Vagina (tissue), 2 donors: Measurements from ENCODE around the gene REG1B. TPM values are rescaled to one million over a fixed set of nuclear protein-coding genes. Genes with fewer than 3 reads are reported as not detected.

Source experiments
- DNase-seq, 2 donors: peaks; one replicate each; pipeline ENCODE4 v3.0.0-alpha.2; 2017; ENCODE audit errors: extremely low spot score in 2 of 2
- H3K27ac ChIP-seq: fragments of 200-600 bp; sonication (generic); one replicate; pipeline ENCODE4 v1.5.1; 2019
- H3K27me3 ChIP-seq: fragments of 200-600 bp; sonication (generic); one replicate; pipeline ENCODE4 v1.5.1; 2019
- H3K36me3 ChIP-seq, 2 donors: fragments of 200-600 bp; sonication (generic); one replicate each; pipeline ENCODE4 v1.5.1; 2017 to 2019
- H3K4me1 ChIP-seq: fragments of 200-600 bp; sonication (generic); one replicate; pipeline ENCODE4 v1.5.1; 2019
- H3K4me3 ChIP-seq, 2 donors: fragments of 200-600 bp; sonication (generic); 1 replicate in 1 of 2; 2 replicates in 1 of 2; pipeline ENCODE4 v1.5.1; 2016 to 2019
- H3K9me3 ChIP-seq: fragments of 200-600 bp; sonication (generic); one replicate; pipeline ENCODE4 v1.5.1; 2019
- POLR2A ChIP-seq, 2 donors: fragments of 450-650 bp; IDR thresholded peaks; one replicate each; pipeline ENCODE4 v1.6.1; 2017; ENCODE audit warnings: antibody characterized with exemption in 2 of 2, mild to moderate bottlenecking in 2 of 2, moderate library complexity in 2 of 2
- POLR2AphosphoS5 ChIP-seq, 2 donors: sonication (generic); formaldehyde crosslinking; IDR thresholded peaks; one replicate each; pipeline ENCODE4 v1.9.0; 2017; ENCODE audit warnings: antibody characterized with exemption in 2 of 2, mild to moderate bottlenecking in 2 of 2, low read depth in 1 of 2; ENCODE audit not compliant: insufficient read depth in 1 of 2
- intact Hi-C: fragments of 100-400 bp; cut with DNase I; formaldehyde crosslinking; loops from one replicate; pipeline ENCODE4 v1.15.1; 2023
- total RNA-seq: library from RNA; depleted of rRNA; stranded (reverse); fragments of >200 nt; gene quantifications from one replicate; pipeline ENCODE4 v1.2.3, GENCODE V29; 2016
- TF ChIP-seq, protein P1 (sequence below), 3 experiments: fragments of 450-650 bp in 2 of 3; fragments of 200-600 bp in 1 of 3; sonication (generic) in 1 of 3; IDR thresholded peaks; one replicate each; pipeline ENCODE4 v1.5.1; 2017 to 2019; ENCODE audit warnings: antibody characterized with exemption in 3 of 3, mild to moderate bottlenecking in 2 of 3, moderate library complexity in 2 of 3

The REG1B gene
- total RNA-seq, 1 donor from 2014 or later: not detected

DNA sequence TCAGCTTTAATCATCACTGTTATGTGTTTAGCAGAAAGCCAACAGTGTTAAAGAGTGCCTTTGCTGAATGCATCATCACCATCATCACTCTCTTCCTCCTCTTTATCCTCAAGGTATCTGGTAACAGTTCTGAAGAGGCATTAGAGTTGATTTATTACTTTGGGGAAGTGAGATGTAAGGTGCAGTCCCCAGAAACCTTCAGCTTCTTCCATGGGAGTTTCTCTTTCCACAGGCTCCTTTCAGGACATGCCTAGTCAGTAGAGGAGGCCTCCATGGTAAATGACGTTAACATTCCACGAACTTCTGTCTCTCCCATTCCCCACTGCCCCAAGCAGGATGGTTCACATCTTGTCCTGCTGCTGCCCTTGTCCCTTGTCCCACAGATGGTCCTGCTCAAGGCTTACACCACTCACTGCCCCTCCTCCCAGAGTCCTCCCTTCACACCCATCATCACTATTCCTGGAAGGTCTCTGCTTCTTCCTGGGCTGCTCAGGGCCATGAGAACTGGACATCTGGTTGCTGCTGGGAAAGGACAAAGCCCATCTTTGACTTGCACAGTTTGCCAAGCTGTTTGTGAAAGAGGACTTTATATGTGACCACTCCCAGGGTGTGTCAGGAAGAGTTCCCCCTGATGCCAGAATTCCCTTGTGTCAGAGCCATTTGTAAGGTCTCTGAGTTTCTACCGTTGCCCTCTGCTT is 27.2 kb upstream of the REG1B start:
- DNase-seq: no peak
- Histone ChIP-seq H3K36me3 (no peaks in the 10 kb centered on the region), H3K27ac (no peak overlapping the region), H3K4me3 (no peak overlapping the region), H3K9me3 (no peaks in the 10 kb centered on the region), H3K4me1 (no peaks in the 10 kb centered on the region), H3K27me3 (no peaks in the 10 kb centered on the region)
- intact Hi-C loops: no loop called here
- no peak for TF ChIP-seq POLR2AphosphoS5 (IDR thresholded peaks at IDR 0.05; ENCODE audit: insufficient read depth in 1 of 2, low read depth in 1 of 2)
- TF ChIP-seq POLR2A (IDR thresholded peaks at IDR 0.05): no peak
- TF ChIP-seq, protein P1, sequence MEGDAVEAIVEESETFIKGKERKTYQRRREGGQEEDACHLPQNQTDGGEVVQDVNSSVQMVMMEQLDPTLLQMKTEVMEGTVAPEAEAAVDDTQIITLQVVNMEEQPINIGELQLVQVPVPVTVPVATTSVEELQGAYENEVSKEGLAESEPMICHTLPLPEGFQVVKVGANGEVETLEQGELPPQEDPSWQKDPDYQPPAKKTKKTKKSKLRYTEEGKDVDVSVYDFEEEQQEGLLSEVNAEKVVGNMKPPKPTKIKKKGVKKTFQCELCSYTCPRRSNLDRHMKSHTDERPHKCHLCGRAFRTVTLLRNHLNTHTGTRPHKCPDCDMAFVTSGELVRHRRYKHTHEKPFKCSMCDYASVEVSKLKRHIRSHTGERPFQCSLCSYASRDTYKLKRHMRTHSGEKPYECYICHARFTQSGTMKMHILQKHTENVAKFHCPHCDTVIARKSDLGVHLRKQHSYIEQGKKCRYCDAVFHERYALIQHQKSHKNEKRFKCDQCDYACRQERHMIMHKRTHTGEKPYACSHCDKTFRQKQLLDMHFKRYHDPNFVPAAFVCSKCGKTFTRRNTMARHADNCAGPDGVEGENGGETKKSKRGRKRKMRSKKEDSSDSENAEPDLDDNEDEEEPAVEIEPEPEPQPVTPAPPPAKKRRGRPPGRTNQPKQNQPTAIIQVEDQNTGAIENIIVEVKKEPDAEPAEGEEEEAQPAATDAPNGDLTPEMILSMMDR (IDR thresholded peaks at IDR 0.05): no peak

DNA sequence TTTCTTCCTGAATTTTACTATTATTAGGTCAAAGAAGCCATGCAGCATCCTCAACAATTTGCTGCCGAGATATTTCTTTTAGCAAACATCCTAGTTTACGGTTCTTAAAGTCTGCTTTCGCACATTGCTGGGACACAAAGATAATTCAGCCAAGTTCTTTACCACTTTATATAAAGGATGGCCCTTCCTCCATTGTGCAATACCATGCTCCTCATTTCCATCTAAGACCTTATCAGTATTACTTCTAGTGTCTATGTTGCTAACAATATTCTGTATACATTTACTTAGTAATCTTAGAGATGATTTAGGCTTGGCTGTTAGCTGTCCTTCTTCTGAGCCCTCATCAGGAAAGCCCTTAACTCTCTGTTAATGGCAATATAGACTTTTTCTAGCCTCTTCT is 24.5 kb upstream of the REG1B start:
- TF ChIP-seq POLR2AphosphoS5 (IDR thresholded peaks at IDR 0.05; ENCODE audit: insufficient read depth in 1 of 2, low read depth in 1 of 2) (no peak), POLR2A (IDR thresholded peaks at IDR 0.05) (no peak)
- TF ChIP-seq, protein P1 (IDR thresholded peaks at IDR 0.05): no peak
- H3K27me3 ChIP-seq: no peaks in the 10 kb centered on the region
- no peak overlapping the region for H3K27ac ChIP-seq
- no peak overlapping the region for H3K4me3 ChIP-seq
- H3K9me3 ChIP-seq: no peaks in the 10 kb centered on the region
- H3K36me3 ChIP-seq: no peaks in the 10 kb centered on the region
- DNase-seq: no peak
- no peaks in the 10 kb centered on the region for H3K4me1 ChIP-seq
- intact Hi-C loops: no loop called here

DNA sequence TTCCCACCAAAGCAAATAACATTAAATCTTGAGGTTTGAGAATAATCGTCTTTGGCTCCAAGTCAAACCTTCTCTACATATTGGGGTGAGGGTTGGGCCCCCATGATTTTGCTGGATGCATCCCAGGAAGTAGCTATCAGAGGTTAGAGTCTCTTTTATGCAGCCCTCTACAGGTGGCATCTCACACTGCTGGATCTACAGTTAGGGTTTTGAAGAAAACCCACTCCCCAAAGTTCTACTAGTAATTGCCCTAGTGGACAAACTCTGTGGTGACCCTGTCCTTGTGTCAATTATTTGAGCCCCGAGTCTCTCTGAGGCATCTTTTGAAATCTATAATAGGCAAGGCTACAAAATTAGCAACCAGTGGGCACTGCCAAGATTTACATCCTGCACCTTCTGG is 17.5 kb upstream of the REG1B start:
- Histone ChIP-seq H3K27ac (no peak overlapping the region), H3K9me3 (no peaks in the 10 kb centered on the region), H3K36me3 (no peaks in the 10 kb centered on the region), H3K27me3 (no peaks in the 10 kb centered on the region), H3K4me3 (no peak overlapping the region), H3K4me1 (no peaks in the 10 kb centered on the region)
- TF ChIP-seq POLR2A (IDR thresholded peaks at IDR 0.05) (no peak), POLR2AphosphoS5 (IDR thresholded peaks at IDR 0.05; ENCODE audit: insufficient read depth in 1 of 2, low read depth in 1 of 2) (no peak)
- TF ChIP-seq, protein P1 (IDR thresholded peaks at IDR 0.05): no peak
- intact Hi-C loops: no loop called here
- DNase-seq: no peak

DNA sequence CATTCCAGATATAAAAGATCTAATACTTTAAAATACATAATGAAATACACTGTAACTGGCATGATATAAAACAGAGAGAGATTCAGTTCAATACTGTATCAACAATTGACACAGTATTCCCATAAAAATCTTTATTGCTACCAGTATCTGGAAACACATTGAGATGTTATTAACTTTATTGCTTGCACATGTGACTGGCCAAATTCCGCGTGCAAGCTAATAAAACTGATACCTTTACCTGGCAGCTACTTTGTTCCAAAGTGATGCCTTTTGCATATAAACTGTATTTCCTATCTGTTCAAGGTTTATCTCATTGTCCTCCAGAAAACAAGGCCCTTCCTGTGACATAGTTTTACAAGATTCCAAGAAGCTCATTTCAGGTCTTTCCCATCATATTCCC is 15.4 kb upstream of the REG1B start:
- Histone ChIP-seq H3K4me3 (no peak overlapping the region), H3K9me3 (no peaks in the 10 kb centered on the region), H3K27me3 (no peaks in the 10 kb centered on the region), H3K27ac (no peak overlapping the region), H3K36me3 (no peaks in the 10 kb centered on the region), H3K4me1 (no peaks in the 10 kb centered on the region)
- intact Hi-C loops: no loop called here
- TF ChIP-seq POLR2AphosphoS5 (IDR thresholded peaks at IDR 0.05; ENCODE audit: insufficient read depth in 1 of 2, low read depth in 1 of 2) (no peak), POLR2A (IDR thresholded peaks at IDR 0.05) (no peak)
- TF ChIP-seq, protein P1 (IDR thresholded peaks at IDR 0.05): no peak
- DNase-seq: no peak

DNA sequence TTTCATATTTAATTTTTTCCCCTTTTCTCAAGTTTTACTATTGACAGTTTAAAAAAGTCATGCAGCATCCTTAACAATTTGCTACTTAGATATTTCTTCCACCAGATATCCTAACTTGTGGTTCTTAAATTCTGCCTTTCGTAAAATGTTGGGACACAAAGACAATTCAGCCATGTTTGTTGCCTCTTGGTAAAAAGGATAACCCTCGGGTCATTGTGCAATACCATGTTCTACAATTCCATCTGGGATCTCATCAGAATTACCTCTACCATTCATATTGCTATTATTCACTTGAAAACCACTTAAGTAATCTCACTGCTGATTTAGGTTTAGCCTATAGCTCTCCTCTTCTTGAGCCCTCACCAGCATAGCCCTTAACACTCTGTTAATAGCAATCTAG is 13.2 kb upstream of the REG1B start:
- no peaks in the 10 kb centered on the region for H3K27me3 ChIP-seq
- intact Hi-C loops: no loop called here
- no peak for TF ChIP-seq POLR2A (IDR thresholded peaks at IDR 0.05)
- TF ChIP-seq, protein P1 (IDR thresholded peaks at IDR 0.05): no peak
- no peak for TF ChIP-seq POLR2AphosphoS5 (IDR thresholded peaks at IDR 0.05; ENCODE audit: insufficient read depth in 1 of 2, low read depth in 1 of 2)
- no peak overlapping the region for H3K27ac ChIP-seq
- no peaks in the 10 kb centered on the region for H3K36me3 ChIP-seq
- no peaks in the 10 kb centered on the region for H3K4me1 ChIP-seq
- DNase-seq: no peak
- H3K4me3 ChIP-seq: no peak overlapping the region
- H3K9me3 ChIP-seq: no peaks in the 10 kb centered on the region
